Measurements from ENCODE around the gene OVAAL.
A peak's percentile ranks its signal among the peaks of the same experiment; 100 is the strongest.

The OVAAL gene

DNA sequence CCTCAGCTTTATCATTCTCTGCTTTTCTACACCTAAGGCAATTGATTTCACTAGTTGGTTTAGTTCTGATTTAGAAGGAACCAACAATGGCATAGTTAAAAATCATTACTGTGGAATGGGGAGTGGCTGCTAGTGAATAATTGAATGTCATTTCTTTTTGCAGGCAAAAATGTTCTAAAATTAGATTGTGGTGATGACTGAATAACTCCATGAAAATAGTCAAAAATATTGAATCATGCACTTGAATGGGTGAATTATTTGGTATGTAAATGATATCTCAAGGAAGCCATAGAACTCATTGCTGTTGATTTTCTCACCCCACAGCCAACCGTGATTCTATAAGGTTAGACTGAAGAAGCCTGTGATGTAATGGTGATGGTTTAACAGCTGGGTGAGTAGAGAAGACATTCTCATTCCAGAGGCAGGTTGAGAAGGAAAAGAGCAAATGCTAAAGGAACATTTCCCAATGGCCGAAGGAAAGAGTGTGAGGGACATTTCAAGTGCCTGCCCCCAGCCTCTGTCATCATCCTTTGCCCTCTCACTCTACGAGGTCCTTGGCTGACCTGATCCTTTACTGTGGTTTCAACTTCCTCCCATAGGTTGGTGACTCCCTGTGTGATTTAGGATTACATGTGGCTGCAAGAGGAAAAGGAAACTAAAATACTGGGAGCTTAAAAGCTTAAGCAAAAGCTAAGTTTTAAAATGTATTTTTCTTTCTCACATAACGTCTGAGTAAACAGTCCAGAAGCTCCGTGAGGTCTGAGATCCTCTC lies 12.5 kb downstream of the OVAAL start:
- no peak for DNase-seq (ENCODE audit: low spot score)

DNA sequence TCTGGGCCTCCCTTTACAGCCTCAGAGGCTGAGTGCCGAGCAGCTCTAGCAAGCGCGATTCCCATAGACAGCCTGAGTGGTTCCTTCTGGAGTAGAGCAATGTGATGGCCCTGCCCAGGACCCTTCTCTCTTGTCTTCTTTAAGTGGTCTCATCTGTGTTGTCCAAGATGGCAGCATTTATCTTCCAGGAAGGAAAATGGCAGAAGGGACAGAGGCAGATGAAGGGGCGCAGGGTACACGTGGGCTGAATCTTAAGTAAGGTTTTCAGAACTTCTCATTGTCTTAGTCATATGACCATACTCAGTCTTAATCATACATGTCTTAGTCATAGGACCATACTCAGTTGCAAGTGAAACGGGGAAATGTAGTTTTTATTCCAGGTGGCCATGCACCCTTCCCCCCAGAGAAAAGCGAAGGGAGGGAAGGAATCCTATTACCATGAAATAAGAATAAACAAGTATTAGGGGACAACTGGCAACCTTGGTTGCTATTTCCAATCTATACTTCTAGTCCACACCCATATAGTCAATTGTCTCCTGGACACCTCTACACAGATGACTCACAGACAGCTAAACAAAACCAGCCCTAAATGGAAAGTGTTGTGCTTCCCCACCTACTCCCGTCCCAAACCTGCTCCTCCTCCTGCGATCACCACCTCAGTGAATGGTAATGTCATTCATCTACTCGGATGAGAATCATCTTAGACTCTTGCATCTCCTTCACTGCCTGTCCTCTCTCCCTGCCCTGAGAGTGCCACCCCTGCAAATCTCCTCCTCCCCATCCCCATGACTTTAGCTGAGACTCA lies 13.3 kb downstream of the OVAAL start:
- DNase-seq (ENCODE audit: low spot score) = no peak

DNA sequence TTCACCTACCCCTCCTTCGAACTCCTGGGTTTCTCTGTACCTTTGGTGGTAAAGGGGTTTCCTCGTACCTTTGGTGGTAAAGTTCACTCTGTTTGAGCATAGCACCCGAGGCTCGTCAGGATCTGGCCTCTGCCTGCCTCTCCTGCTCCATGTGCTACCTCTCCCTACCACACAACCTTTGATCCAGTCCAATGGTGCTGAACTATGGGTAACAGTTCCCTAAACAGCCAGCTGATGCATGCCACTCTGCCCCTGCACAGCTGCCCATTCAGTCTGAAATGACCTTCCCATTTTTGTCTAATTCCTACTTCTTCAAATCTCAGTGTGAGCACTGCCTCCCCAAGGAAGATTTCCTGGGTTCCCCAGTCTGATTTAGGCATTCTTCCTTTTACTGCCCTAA lies 14.0 kb downstream of the OVAAL start:
- DNase-seq (ENCODE audit: low spot score) = no peak

DNA sequence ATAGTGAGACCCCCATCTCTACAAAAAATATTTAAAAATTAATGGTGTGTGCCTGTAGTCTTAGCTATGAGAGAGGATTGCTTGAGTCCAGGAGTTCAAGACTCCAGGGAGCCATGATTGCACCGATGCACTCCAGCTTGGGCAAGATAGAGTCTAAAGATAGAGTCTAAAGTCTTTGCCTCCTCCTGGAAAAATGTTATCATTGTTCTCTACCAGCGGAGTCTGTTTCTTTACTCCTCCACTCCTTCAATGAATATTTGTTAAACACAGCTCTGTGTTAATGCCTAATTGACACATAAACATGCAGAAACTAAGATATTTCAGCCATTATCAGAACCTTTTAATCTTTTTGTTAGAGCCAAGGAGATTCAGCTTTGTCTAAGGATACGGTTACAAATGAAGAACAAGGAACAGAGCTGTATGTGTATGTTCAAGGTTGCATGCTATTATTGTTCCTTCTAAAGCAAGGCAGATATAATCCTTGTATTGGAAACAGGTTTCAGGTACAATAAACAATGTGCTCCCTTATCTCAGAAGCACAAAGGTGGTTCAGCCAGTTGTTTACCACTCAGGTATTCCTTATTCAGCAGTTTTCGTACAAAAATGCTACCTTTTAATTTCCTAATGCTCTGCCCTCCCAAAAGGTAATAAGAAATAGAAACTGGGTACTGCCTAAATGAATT lies 15.4 kb downstream of the OVAAL start:
- no peak for DNase-seq (ENCODE audit: low spot score)

DNA sequence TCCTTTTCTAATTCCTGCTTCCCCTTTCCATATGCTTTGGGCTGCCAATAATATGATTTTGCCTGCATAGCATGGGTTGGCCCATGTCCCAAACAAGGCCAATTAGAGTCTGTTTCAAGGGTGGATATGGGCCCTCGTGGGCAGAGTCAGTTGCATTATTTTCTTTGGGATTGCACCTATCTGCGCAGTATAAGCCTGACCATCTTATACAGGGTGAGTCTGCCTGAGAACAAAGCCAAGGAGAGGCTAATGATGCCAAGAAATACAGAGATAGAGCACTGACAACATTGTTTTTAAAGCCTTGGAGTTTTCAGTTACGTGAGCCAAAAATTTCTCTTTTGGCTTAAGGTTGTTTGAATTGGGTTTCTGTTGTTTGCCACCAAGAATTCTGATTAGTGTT lies 18.6 kb downstream of the OVAAL start:
- no peak for DNase-seq (ENCODE audit: low spot score)

DNA sequence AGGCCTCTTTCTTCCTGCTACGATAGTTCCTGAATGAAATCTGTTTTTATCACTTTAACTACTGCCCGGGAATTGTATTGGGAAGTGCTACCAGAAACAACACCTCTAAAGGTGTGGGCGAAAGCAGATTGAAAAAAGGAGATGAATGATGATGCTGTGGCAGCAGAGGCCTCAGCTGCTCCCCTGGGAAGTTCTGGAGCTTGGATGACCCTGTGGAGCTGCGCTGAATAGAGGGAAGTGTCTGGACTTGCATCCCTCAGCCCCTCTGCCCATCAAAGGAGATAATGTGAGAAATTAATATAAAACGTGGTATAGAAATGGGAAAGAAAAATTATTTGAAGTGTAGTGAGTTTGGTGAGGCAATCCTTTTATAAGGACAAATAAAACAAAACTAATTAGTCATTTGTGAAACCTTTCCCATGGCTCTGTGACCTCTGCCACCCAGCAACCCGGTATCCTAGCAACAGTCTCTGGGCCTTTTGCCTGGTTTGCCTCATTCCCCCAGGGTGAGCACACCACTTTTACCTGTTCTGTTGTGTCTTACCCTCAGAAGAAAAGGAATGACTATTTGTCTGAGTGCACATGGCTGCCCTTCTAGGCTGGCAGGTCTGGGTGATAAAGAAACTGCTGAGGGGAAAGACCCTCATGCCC lies 21.3 kb downstream of the OVAAL start:
- no peak for DNase-seq (ENCODE audit: low spot score)

DNA sequence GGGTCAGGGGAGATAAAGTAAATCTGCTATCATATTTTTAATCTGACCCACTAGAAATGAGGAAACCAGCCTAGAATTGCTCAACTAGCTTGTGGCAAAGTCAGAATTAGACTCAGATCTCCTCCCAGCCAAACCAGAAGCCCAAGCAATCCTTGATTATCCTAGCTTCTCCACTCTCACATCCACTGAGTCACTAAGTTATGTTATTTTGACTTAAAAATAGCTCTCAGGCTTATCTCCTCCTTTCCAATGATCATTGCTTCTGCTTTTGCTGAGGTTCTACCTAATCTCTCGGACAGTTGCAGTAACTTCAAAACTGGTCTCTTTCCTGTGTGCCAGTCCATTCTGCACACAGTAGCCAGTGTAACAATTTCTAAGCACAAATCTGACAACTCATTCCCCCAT lies 22.9 kb downstream of the OVAAL start:
- DNase-seq (ENCODE audit: low spot score) = no peak

DNA sequence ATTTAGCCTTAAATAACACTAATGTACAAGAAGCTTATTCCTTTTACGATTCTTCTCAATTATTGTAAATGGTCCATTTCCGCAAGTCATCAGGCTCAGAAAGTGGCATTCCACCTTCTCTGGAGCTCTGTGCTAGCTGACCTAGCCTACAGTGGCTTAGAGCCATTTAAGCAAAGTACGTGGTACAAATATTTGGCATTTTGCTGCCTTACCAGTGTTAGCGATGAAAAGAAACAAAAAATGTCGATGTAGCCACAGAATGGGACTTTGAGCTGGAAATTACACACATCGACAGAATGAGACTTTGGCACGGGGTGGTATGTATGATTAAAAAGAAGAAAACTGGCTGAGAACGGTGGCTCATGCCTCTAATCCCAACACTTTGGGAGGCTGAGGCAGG lies 26.1 kb downstream of the OVAAL start:
- DNase-seq (ENCODE audit: low spot score) = no peak

DNA sequence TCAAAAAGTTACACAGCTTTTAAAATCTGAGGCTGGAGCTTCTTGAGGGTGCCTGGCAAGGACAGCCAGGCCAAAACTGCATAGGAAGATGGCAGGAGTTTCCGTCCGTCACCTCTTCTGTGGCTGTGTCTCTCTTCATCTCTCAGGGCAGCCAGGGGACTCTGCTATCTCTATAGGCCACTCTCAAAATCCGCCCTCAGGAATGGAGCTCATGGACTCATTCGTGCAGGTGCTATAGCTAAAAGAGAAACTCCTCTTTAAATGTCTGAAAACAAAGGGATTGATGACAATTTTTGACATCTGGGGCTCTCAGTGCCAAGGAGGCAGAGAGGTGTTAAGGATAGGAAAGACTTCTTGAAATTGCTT lies 27.2 kb downstream of the OVAAL start:
- no peak for DNase-seq (ENCODE audit: low spot score)

DNA sequence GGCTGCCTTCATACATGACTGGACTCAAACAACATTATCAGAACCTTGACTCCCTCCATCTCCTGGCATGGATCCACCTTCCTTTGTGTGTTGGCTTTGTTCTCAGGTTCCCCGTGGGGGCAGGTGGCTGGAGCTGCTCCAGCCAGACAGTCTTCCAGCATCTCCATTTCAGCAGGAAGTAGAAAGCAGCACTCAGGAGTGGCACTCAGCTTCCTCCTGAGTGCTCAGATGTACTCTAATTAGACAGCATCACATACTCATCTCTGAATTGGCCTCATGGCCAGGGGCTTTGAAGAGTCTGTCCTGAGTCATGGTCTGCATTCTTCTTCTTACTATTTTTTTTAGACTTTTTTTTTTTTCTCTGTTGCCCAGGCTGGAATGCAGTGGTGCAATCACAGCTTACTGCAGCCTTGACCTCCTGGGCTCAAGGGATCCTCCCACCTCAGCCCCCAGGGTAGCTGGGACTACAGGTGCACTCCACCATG lies 27.9 kb downstream of the OVAAL start:
- DNase-seq (ENCODE audit: low spot score) = peak; percentile 19

DNA sequence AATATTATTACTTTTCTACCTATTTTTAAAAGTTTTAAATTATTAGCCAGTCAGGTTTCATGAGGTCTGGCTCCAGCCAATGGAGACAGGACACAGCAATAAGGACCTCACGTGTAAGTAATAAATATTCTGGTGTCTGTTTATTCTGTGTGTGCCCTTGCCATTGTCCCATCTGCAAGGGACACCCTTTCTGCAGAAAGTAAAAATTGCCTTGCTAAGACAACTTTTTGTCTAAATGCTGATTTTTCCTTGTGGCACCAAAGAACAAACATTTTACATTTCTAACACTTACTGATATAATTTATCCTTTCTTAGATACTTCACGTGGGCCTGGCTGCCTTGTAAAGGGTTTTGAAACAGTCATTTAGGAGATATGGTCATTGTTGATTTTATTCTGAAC lies 29.4 kb downstream of the OVAAL start:
- DNase-seq (ENCODE audit: low spot score) = no peak

DNA sequence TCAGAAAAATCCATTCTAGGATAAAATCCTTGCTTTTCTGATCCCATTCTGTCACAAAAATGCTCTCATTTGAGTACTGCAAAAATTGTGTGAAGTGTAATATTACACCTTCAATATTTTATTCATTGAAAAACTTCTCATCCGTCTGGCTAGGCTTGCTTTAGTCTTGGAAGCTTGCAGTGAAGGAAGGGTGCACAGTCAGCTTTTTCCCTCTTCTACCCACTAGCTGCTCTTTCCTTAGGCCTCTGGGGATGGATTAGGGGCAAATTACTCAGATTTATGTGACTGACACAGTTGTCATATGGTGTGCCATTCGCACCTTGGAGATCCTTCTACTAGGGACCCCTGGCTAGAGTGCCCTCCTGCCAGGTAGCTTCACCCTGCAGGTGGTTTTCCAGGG lies 32.1 kb downstream of the OVAAL start:
- DNase-seq (ENCODE audit: low spot score) = no peak

DNA sequence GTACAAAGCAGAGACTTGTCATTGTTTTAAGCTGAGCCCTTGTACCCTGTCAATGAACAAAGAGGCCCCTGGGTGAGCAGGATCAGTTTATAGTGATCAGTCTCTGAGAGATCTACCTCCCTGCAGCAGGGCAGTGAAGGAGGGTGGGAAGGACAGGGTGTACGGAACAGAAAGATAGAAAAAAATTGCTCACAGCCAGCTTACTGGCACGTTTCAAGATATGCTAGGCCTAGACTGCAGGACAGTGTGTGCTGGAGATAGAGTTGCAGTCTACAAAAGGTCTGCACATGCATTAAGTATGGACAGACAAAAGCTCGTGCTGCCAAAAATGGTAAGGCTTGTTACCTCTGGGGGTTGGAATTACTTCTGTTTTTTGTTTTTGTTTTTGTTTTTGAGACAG lies 34.6 kb downstream of the OVAAL start:
- DNase-seq (ENCODE audit: low spot score) = no peak

DNA sequence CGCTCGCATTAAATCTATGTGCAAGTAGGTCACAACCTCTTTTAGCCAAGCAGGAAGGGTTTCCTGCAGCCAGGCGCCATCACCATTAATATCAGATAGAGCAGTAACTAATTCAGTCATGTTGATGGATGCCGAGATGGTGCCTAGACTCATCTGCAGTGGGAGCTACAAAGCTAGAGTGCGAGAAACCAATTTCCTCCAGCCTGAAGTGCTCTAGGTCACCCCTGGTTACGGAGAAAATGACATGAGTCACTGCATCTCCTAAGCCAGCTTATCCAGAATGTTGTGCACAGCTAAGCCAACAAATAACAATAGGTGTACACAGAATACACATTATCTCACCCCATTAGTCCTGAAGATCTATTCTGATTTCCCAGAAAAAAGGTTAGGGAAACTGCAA lies 36.0 kb downstream of the OVAAL start:
- no peak for DNase-seq (ENCODE audit: low spot score)

DNA sequence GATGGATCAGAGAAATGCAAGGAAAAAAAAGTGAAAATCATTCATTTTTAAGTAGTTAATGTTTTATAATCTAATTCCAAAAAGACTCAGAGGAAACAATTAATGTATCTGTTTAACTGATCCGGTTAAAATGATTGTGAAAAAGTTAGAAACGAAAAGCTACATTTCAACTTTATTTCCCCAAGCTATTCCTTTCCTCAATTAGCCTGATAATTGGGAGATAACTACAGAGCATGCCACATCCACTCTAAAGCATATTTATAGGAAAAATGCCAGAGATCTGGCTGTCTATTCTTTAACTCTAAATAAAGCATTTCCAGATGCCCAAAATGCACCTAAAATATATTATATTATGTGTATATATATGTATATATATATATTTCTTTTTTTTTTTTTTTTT lies 37.2 kb downstream of the OVAAL start:
- no peak for DNase-seq (ENCODE audit: low spot score)

DNA sequence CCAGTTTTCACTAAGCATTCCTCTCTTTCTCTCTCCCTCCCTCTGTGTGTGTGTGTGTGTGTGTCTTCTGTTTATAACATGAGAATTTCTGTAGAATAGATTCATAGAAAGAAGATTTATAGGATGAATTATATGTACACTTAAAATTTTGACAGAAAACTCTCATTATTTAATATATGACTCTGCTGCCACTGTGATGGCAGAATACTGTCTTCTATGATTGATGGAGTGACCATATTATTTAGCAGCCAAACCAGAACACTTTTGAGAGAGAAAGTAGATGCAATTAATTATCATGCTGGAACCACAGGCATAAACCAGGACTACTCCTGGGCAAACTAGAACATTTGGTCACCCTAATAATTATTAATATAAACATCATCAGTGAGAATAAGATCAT lies 38.8 kb downstream of the OVAAL start:
- DNase-seq (ENCODE audit: low spot score) = no peak

DNA sequence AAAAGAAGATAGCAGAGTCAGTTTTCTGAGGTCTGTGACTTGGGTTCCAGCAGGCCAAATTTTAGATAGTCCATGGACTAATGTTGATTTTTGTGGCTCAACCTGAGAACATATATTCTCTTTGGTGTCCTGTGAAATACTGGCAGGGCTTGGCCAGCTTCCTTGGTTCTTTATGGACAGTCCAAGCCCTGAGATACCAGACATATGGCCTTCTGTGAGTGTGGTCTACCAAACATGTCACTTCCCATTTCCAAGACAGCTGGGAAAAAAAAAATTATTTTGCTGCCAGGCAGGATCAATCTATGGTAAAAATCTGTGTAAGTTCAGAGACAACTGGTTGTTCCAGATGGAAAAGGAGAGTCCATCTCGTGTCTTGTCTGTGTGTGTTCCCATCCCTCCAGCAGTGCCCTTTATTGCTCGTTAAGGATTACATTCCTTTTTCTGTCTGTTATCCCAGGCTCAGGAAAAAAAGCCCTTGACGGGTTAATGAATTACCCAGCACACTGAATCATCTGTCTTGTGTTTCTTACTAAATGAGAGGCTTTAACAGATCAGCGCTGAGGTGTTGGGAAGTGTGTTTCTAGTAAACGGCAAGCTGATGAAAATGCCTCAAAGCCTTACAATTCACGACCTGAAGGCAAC lies 39.7 kb downstream of the OVAAL start:
- no peak for DNase-seq (ENCODE audit: low spot score)

DNA sequence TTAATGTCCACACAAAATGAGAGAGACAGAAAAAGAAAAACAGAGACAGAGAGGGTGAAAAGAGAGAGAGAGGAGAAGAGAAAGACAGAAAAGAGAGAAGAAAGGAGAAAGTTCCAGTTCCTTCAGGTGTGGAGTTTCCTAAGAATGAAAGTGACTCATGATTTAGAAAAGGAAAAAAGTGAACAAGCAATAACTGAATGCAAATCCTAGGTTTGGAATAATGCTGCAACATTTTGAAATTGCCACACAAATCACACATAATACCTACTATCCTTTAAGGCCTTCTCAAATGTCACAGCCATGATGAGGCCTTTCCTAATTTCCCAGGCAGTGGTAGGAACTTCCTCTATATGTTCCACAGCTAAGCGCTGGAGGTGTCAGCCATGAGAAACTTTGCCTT lies 41.6 kb downstream of the OVAAL start:
- DNase-seq (ENCODE audit: low spot score) = no peak

DNA sequence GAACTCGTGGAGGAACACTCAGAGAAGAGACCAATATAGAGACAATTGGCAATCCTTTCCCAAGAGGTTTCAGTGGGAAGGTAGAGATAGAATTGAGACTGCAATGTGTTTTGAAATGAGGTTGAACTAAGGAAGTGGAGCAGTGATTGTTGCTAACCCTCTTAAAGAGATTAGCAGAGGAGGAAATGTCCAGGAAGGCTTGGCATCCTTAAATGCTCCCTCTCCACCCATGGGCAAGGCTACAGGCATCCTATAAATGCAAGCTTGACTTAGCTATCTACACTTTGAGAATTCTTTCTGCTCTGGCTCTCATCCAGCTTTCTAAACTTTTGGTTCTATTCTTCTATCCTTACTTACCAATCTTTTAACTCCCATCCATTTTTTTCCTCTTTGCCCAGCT lies 42.7 kb downstream of the OVAAL start:
- DNase-seq (ENCODE audit: low spot score) = no peak

DNA sequence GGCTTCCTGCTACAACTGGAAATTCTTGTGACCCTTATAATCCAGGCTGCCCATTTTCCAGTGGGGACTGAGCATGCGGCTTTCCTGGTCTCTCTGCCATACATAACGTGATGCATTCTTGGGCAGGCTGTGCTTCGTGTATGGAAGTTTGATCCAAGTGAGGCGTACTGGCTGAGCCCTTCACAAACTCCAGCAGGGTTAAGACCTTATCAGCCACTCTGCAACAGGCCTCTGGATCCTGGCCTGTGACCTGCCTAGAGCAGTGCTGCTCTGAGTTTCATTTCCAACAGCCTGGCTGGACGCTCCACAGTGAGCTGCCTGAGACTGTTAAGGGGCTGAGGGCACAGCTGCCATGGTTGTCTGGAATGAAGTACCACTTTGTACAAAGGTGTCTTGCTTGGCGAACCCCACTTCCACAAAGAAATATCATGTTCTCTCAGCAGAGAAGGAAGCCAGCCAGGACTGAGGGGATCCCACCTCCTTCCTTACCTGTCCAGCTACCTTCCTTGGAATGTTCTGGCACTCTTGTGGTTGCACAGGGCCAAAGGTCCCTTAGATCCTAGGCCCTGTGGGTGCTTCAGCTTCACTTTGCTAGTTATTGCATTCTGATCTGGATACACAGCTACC lies 44.6 kb downstream of the OVAAL start:
- no peak for DNase-seq (ENCODE audit: low spot score)

DNA sequence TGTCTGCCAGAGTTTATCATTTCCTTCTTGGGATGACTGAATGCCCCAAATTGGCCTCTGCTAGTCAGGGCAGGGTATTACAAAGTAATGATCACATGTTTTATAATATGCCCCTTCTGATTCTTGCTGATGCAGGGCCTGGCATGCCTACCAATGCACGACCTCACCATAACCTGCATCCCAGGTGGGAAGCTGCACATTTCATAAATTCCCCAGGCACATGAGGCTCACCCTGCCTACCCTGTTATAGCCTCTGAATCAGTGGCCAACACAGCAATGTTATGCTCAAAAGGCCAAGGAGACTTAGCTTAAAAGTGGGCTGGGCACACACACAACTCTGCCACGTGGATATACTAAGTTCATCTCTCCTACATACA lies 45.1 kb downstream of the OVAAL start:
- no peak for DNase-seq (ENCODE audit: low spot score)

DNA sequence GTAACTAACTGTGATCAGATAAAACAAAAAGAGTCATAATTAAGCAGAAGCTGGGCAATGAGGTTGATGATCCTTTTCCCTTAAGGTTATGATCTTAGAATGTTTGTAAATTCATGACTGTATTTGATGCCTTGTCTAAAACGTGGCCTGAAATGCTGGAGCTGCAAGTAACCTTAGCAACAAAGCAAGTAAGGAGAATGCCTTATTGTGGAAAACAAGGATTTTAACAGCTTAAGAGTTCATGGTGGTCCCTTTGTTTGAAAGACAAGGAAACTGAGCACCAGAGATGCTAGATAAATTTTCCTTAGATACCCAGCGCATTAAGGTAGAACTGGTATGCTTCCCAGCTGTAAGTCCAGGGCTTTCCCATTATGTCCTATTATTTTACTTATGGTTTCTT lies 47.4 kb downstream of the OVAAL start:
- no peak for DNase-seq (ENCODE audit: low spot score)

Measured in cerebellar cortex (tissue), 1 donor.